AG04450 (cell line): ENCODE data around the gene PARD6B. TPM values are rescaled to one million over a fixed set of nuclear protein-coding genes. Genes with fewer than 3 reads are reported as not detected.

Experiments
- CTCF ChIA-PET: fragments of 300-600, 350-600 bp; formaldehyde crosslinking; extraction: SDS; loops from one replicate; lab custom pipeline; 2022; ENCODE audit warnings: antibody characterized with exemption, inconsistent platforms; lab: Charles Lee
- POLR2A ChIA-PET: fragments of 350-600 bp; formaldehyde crosslinking; extraction: SDS; loops from one replicate; lab custom pipeline; 2021; ENCODE audit warnings: antibody characterized with exemption, inconsistent platforms; lab: Yijun Ruan, JAX
- DNase-seq: peaks from one replicate; pipeline ENCODE4 v3.0.0-alpha.2; 2011; ENCODE audit warnings: low read depth, low spot score
- H3K27ac ChIP-seq: one replicate; pipeline ENCODE4 v1.5.1; 2012; ENCODE audit warnings: low read depth, low read length, control low read depth
- H3K27me3 ChIP-seq: one replicate; pipeline ENCODE4 v1.6.0; 2012; ENCODE audit warnings: low read length; ENCODE audit not compliant: control insufficient read depth, insufficient read depth
- H3K4me3 ChIP-seq: 2 replicates; pipeline ENCODE4 v1.5.1; 2011; ENCODE audit warnings: mild to moderate bottlenecking, low read depth, low read length, control low read depth
- H3K9me3 ChIP-seq: 2 replicates; pipeline ENCODE4 v1.5.1; 2012; ENCODE audit warnings: low read length; ENCODE audit not compliant: control insufficient read depth, insufficient read depth
- CTCF ChIP-seq: IDR thresholded peaks from 2 replicates; pipeline ENCODE4 v1.5.1; 2011; ENCODE audit warnings: low read depth, low read length, control low read depth, inconsistent platforms
- polyA plus RNA-seq: library from polyadenylated mRNA; depleted of rRNA; stranded (reverse); fragments of >200 nt; gene quantifications from 2 replicates; pipeline ENCODE4 v1.2.3, GENCODE V29; 2011

The PARD6B gene
- polyA plus RNA-seq, 1 experiment: 0.71 TPM

DNA sequence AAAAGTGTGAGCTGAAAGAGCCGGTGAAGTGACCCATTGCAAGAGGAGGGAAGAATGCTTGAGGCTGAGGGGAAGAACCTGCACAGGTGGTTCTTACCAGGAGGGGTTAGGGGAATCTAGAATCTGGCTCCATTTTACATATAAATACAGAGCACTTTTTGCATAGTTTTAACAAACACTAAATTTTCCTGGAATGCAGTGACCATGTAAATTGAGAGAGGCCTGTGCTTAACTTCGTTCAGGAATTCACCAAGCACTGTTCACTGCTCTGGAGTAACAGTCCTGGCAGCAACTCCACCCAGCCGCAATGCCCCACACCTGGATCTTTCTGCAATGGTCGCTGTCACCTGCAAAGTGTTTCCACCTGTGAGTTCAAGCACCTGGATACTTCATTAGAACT is 26.9 kb upstream of the PARD6B start:
- DNase-seq: no peak
- Histone ChIP-seq H3K4me3 (no peak overlapping the region), H3K9me3 (no peaks in the 10 kb centered on the region), H3K27me3 (no peaks in the 10 kb centered on the region), H3K27ac (no peak overlapping the region)
- ChIA-PET POLR2A (interaction anchor here (1.0 kb wide), 1 partner anchor 9 kb away, joined by 5 read pairs; no protein-coding TSS in a partner anchor), CTCF (no interaction called here)
- TF ChIP-seq CTCF: no peak

DNA sequence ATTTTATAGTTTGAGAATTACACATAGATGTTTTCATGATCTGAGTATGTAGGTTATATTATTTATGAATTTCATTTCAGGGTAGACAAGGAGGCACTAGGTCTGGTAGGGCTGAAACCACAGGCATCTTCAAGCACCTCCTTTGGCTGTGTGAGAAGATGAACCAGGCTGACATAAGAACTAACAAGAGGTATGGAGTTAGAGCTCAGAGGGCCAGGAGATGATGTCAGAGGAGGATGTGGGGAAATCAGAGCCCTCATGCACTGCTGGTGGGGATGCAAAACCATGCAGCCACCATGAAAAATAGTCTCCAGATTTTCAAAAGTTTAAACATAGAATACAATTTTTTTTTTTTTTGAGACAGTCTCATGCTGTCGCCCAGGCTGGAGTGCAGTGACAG is 26.4 kb upstream of the PARD6B start:
- no peak for TF ChIP-seq CTCF
- POLR2A ChIA-PET: interaction anchor here (0.7 to 1.0 kb wide), 2 partner anchors 10 to 49 kb away, joined by 3 to 5 read pairs; no protein-coding TSS in a partner anchor
- CTCF ChIA-PET: interaction anchor here (0.6 kb wide), 1 partner anchor 41 kb away, joined by 4 read pairs; no protein-coding TSS in a partner anchor
- DNase-seq: peak; percentile 59
- no peak overlapping the region for H3K4me3 ChIP-seq
- no peak overlapping the region for H3K27ac ChIP-seq
- no peaks in the 10 kb centered on the region for H3K27me3 ChIP-seq
- H3K9me3 ChIP-seq: no peaks in the 10 kb centered on the region

- H3K27me3 ChIP-seq: no peaks in the 10 kb centered on the region
- POLR2A ChIA-PET: no interaction called here
- no peak overlapping the region for H3K4me3 ChIP-seq
- DNase-seq: no peak
- no peaks in the 10 kb centered on the region for H3K9me3 ChIP-seq
- CTCF ChIA-PET: no interaction called here
- TF ChIP-seq CTCF: no peak
- peak overlapping the region; percentile 39 for H3K27ac ChIP-seq
These were observed 22.3 kb upstream of the PARD6B start for GRCh38 chr20:50708845-50709635.

GRCh38 chr20:50709636-50709973 is 21.8 kb upstream of the PARD6B start:
- no peak for TF ChIP-seq CTCF
- no peak overlapping the region for H3K4me3 ChIP-seq
- peak overlapping the region; percentile 39 for H3K27ac ChIP-seq
- no peaks in the 10 kb centered on the region for H3K9me3 ChIP-seq
- ChIA-PET CTCF (no interaction called here), POLR2A (no interaction called here)
- no peaks in the 10 kb centered on the region for H3K27me3 ChIP-seq
- DNase-seq: no peak

GRCh38 chr20:50710492-50711063 is 20.8 kb upstream of the PARD6B start:
- no peak for DNase-seq

More at GRCh38 chr20:50710492-50711063, 20.8 kb upstream of the PARD6B start:
- ChIA-PET CTCF (no interaction called here), POLR2A (no interaction called here)
- Histone ChIP-seq H3K27me3 (no peaks in the 10 kb centered on the region), H3K27ac (no peak overlapping the region), H3K9me3 (no peaks in the 10 kb centered on the region), H3K4me3 (no peak overlapping the region)
- no peak for TF ChIP-seq CTCF
